HepG2 (cell line): ENCODE results near the gene GADD45GIP1. TPM values are rescaled to one million over a fixed set of nuclear protein-coding genes. Genes with fewer than 3 reads are reported as not detected.

Experiments
- AKAP8 ChIP-seq: sonication (generic); formaldehyde crosslinking; IDR thresholded peaks from 2 replicates; pipeline ENCODE4 v1.5.1; 2020; ENCODE audit warnings: mild to moderate bottlenecking, missing genetic modification reagents
- ATF7-NPFF ChIP-seq: sonication (generic); formaldehyde crosslinking; IDR thresholded peaks from 2 replicates; pipeline ENCODE4 v1.8.1; 2023; ENCODE audit warnings: mild to moderate bottlenecking, low read depth, missing genetic modification reagents, moderate library complexity
- BRD4 ChIP-seq: sonication (generic); formaldehyde crosslinking; IDR thresholded peaks from 2 replicates; pipeline ENCODE4 v1.4.0; 2020; ENCODE audit warnings: missing genetic modification reagents
- CC2D1A ChIP-seq: sonication (generic); formaldehyde crosslinking; IDR thresholded peaks from 2 replicates; pipeline ENCODE4 v1.8.1; 2023; ENCODE audit warnings: mild to moderate bottlenecking, missing genetic modification reagents
- DMAP1 ChIP-seq: IDR thresholded peaks from 2 replicates; pipeline ENCODE4 v1.6.1; 2016
- EEA1 ChIP-seq: sonication (generic); formaldehyde crosslinking; IDR thresholded peaks from 2 replicates; pipeline ENCODE4 v1.5.1; 2020; ENCODE audit warnings: mild to moderate bottlenecking, missing genetic modification reagents, borderline replicate concordance
- FOXK2 ChIP-seq: fragments of 450-650 bp; IDR thresholded peaks from 2 replicates; pipeline ENCODE4 v1.6.1; 2016
- GFI1 ChIP-seq: sonication (generic); formaldehyde crosslinking; IDR thresholded peaks from 2 replicates; pipeline ENCODE4 v1.5.0; 2020; ENCODE audit warnings: missing genetic modification reagents, mild to moderate bottlenecking, borderline replicate concordance
- HOXA9 ChIP-seq: sonication (generic); formaldehyde crosslinking; IDR thresholded peaks from 2 replicates; pipeline ENCODE4 v1.8.1; 2022; ENCODE audit warnings: missing genetic modification reagents, mild to moderate bottlenecking, moderate library complexity, borderline replicate concordance
- KMT2B ChIP-seq: IDR thresholded peaks from 2 replicates; pipeline ENCODE4 v1.6.1; 2016; ENCODE audit warnings: missing genetic modification reagents, missing compliant biosample characterization
- MEF2D ChIP-seq: sonication (generic); formaldehyde crosslinking; IDR thresholded peaks from 2 replicates; pipeline ENCODE4 v1.5.1; 2020; ENCODE audit warnings: mild to moderate bottlenecking, missing genetic modification reagents
- PAWR ChIP-seq: sonication (generic); formaldehyde crosslinking; IDR thresholded peaks from 2 replicates; pipeline ENCODE4 v1.4.0; 2020; ENCODE audit warnings: missing genetic modification reagents, mild to moderate bottlenecking, borderline replicate concordance
- PPARG ChIP-seq: conservative IDR thresholded peaks from 2 replicates; pipeline ENCODE4 v1.6.1; 2016; ENCODE audit warnings: missing biosample characterization, missing genetic modification reagents
- RAD21 ChIP-seq: fragments of 450-650 bp; formaldehyde crosslinking; IDR thresholded peaks from 2 replicates; pipeline ENCODE4 v1.5.0; 2020; ENCODE audit warnings: mild to moderate bottlenecking
- ZFP37 ChIP-seq: sonication (generic); formaldehyde crosslinking; IDR thresholded peaks from 2 replicates; pipeline ENCODE4 v1.4.0; 2020; ENCODE audit warnings: missing genetic modification reagents, borderline replicate concordance
- ZNF101 ChIP-seq: sonication (generic); formaldehyde crosslinking; IDR thresholded peaks from 2 replicates; pipeline ENCODE4 v1.4.0; 2020; ENCODE audit warnings: mild to moderate bottlenecking, low read depth, missing genetic modification reagents, borderline replicate concordance
- ZNF441 ChIP-seq: sonication (generic); formaldehyde crosslinking; IDR thresholded peaks from 2 replicates; pipeline ENCODE4 v1.7.0; 2021; ENCODE audit warnings: missing genetic modification reagents, borderline replicate concordance
- ZNF557 ChIP-seq: sonication (generic); formaldehyde crosslinking; IDR thresholded peaks from 2 replicates; pipeline ENCODE4 v1.4.0; 2020; ENCODE audit warnings: missing genetic modification reagents
- ZNF83 ChIP-seq: sonication (generic); formaldehyde crosslinking; IDR thresholded peaks from 2 replicates; pipeline ENCODE4 v1.4.0; 2020; ENCODE audit warnings: missing genetic modification reagents, mild to moderate bottlenecking, borderline replicate concordance
- polyA plus RNA-seq, 8 experiments: library from polyadenylated mRNA; depleted of rRNA in 3 of 8; stranded (reverse) in 7 of 8; unstranded in 1 of 8; fragments of >200 nt; fragmentation: Illumina TruSeq in 4 of 8; extraction: Trizol in 4 of 8; gene quantifications; 2 replicates each; pipeline versions ENCODE4 v1.2.1 to v1.2.3, GENCODE V29; 2011 to 2016; ENCODE audit warnings: low read depth in 4 of 8, missing spikeins in 1 of 8, mixed read lengths in 1 of 8; ENCODE audit not compliant: insufficient read depth in 1 of 8
- total RNA-seq, 5 experiments: library from RNA; depleted of rRNA; stranded (reverse); fragments of >200 nt; fragmentation: Illumina TruSeq; extraction: Trizol; gene quantifications; 2 replicates each; pipeline ENCODE4 v1.2.3, GENCODE V29; 2016; ENCODE audit warnings: low read depth in 1 of 5
- TF ChIP-seq, protein P1 (sequence below): sonication (generic); formaldehyde crosslinking; IDR thresholded peaks from 2 replicates; pipeline ENCODE4 v1.4.0; 2020; ENCODE audit warnings: mild to moderate bottlenecking, missing genetic modification reagents
- TF ChIP-seq, protein P2 (sequence below): sonication (generic); formaldehyde crosslinking; IDR thresholded peaks from 2 replicates; pipeline ENCODE4 v1.4.0; 2020; ENCODE audit warnings: mild to moderate bottlenecking, missing genetic modification reagents
- TF ChIP-seq, protein P3 (sequence below): sonication (generic); formaldehyde crosslinking; IDR thresholded peaks from 2 replicates; pipeline ENCODE4 v1.4.0; 2020; ENCODE audit warnings: missing genetic modification reagents, low read depth, mild to moderate bottlenecking, borderline replicate concordance
- TF ChIP-seq, protein P4 (sequence below): sonication (generic); formaldehyde crosslinking; IDR thresholded peaks from 2 replicates; pipeline ENCODE4 v1.5.0; 2020; ENCODE audit warnings: missing genetic modification reagents

The GADD45GIP1 gene
- total and polyA plus RNA-seq, 2 of the 13 experiments (the other 11 are each of a cell fraction or from before 2014, with no cell fraction given): 24.6 to 30.7 TPM

DNA sequence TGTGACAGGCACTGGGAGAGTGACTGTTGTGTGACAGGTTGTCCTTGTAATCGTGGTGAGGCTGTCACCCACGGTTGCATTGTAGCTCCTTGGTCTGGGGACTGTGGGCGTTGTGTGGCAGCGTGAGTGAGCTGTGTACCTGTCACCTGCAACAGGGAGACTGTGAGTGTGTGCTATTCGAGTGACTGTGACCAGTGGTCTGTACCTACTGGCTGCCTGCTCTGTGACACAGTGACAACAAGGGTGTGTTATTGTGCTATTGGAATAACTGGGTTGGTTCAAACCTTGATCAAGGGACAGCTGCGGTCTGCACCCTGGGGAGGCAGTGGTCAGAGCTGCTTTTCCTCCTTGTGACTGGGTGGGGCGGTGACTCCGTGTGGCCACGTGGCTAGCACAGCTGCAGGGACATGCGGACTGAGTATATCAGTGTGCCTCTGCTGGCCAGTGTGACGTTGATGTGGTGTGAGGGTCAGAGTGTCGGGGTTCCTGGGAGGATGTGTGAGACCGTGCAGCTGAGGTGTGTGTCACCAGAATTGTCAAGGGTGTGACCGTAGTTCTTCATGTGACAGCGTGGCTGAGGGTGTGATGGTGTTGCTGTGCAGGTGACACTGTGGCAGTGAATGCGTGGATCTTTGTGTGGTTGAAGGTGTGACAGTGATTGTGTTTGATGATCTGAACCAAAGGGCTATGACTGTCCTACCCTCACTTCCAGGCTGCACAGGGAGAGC is 28.2 kb upstream of the GADD45GIP1 start (continued):
- TF ChIP-seq HOXA9 (CRISPR knock-in tag): 0 out of 2 replicates have a peak, but pooled peaks have one; percentile 36
- TF ChIP-seq ZNF101 (CRISPR knock-in tag): no peak
- TF ChIP-seq CC2D1A: no peak
- TF ChIP-seq, protein P1, sequence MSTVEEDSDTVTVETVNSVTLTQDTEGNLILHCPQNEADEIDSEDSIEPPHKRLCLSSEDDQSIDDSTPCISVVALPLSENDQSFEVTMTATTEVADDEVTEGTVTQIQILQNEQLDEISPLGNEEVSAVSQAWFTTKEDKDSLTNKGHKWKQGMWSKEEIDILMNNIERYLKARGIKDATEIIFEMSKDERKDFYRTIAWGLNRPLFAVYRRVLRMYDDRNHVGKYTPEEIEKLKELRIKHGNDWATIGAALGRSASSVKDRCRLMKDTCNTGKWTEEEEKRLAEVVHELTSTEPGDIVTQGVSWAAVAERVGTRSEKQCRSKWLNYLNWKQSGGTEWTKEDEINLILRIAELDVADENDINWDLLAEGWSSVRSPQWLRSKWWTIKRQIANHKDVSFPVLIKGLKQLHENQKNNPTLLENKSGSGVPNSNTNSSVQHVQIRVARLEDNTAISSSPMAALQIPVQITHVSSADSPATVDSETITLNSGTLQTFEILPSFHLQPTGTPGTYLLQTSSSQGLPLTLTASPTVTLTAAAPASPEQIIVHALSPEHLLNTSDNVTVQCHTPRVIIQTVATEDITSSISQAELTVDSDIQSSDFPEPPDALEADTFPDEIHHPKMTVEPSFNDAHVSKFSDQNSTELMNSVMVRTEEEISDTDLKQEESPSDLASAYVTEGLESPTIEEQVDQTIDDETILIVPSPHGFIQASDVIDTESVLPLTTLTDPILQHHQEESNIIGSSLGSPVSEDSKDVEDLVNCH (CRISPR knock-in tag): no peak; the same call in 1 of the 2 replicates
- TF ChIP-seq, protein P2, sequence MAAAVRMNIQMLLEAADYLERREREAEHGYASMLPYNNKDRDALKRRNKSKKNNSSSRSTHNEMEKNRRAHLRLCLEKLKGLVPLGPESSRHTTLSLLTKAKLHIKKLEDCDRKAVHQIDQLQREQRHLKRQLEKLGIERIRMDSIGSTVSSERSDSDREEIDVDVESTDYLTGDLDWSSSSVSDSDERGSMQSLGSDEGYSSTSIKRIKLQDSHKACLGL: peak; percentile 80
- no peak for TF ChIP-seq ZFP37 (CRISPR knock-in tag)
- TF ChIP-seq AKAP8 (CRISPR knock-in tag): peak; percentile 82; the same call in 1 of the 2 replicates
- TF ChIP-seq MEF2D (CRISPR knock-in tag): peak; percentile 65; the same call in 1 of the 2 replicates
- no peak; the same call in 1 of the 2 replicates for TF ChIP-seq BRD4 (CRISPR knock-in tag)
- TF ChIP-seq PAWR: no peak
- TF ChIP-seq FOXK2: peak; percentile 61; the same call in 1 of the 2 replicates
- TF ChIP-seq ZNF83 (CRISPR knock-in tag): no peak
- no peak for TF ChIP-seq ZNF557 (CRISPR knock-in tag)
- TF ChIP-seq, protein P3, sequence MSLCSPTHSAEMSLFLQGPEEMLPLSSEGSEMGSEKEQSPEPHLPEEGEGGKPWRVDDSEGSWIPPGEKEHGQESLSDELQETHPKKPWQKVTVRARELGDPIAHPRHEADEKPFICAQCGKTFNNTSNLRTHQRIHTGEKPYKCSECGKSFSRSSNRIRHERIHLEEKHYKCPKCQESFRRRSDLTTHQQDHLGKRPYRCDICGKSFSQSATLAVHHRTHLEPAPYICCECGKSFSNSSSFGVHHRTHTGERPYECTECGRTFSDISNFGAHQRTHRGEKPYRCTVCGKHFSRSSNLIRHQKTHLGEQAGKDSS (CRISPR knock-in tag): peak; percentile 59; the same call in 1 of the 2 replicates
- TF ChIP-seq EEA1: no peak; the same call in 1 of the 2 replicates
- peak; percentile 70 for TF ChIP-seq DMAP1 (CRISPR knock-in tag)
- TF ChIP-seq, protein P4, sequence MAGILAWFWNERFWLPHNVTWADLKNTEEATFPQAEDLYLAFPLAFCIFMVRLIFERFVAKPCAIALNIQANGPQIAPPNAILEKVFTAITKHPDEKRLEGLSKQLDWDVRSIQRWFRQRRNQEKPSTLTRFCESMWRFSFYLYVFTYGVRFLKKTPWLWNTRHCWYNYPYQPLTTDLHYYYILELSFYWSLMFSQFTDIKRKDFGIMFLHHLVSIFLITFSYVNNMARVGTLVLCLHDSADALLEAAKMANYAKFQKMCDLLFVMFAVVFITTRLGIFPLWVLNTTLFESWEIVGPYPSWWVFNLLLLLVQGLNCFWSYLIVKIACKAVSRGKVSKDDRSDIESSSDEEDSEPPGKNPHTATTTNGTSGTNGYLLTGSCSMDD (CRISPR knock-in tag): no peak
- peak; percentile 61; the same call in 1 of the 2 replicates for TF ChIP-seq ZNF441
- peak; percentile 26; the same call in 1 of the 2 replicates for TF ChIP-seq ATF7-NPFF (CRISPR knock-in tag)
- no peak for TF ChIP-seq GFI1 (CRISPR knock-in tag)
- no peak for TF ChIP-seq PPARG (CRISPR knock-in tag)
- TF ChIP-seq RAD21 (CRISPR knock-in tag): no peak
- TF ChIP-seq KMT2B: peak; percentile 31; the same call in 1 of the 2 replicates
